ACC112 (cell line): ENCODE data around the gene CPLANE1.
"Not testable (repeated sequence)": the region's sequence is repeated elsewhere in the genome, so short reads cannot be mapped to it uniquely, and the experiment has no call there.

Experiments used
- H2AFZ ChIP-seq: fragments of 200-600 bp; sonication (generic); one replicate; pipeline ENCODE4 v1.6.0; 2017; ENCODE audit warnings: antibody characterized with exemption, low read length; ENCODE audit not compliant: unreplicated experiment
- H3K27ac ChIP-seq: fragments of 200-600 bp; sonication (generic); 2 replicates; pipeline ENCODE4 v1.5.1; 2014; ENCODE audit warnings: low read depth, mild to moderate bottlenecking, antibody characterized with exemption, low read length, moderate library complexity
- H3K27me3 ChIP-seq: fragments of 200-600 bp; sonication (generic); 2 replicates; pipeline ENCODE4 v1.6.1; 2014; ENCODE audit warnings: mild to moderate bottlenecking, antibody characterized with exemption, low read length, moderate library complexity, mixed read lengths; ENCODE audit not compliant: insufficient read depth
- H3K36me3 ChIP-seq: fragments of 200-600 bp; sonication (generic); 2 replicates; pipeline ENCODE4 v1.6.1; 2016; ENCODE audit warnings: mild to moderate bottlenecking, antibody characterized with exemption, low read length, moderate library complexity, mixed read lengths; ENCODE audit not compliant: insufficient read depth
- H3K4me1 ChIP-seq: fragments of 200-600 bp; sonication (generic); one replicate; pipeline ENCODE4 v1.6.1; 2016; ENCODE audit warnings: low read length, mixed read lengths; ENCODE audit not compliant: insufficient read depth, unreplicated experiment, control insufficient read depth
- H3K4me3 ChIP-seq: fragments of 200-600 bp; sonication (generic); 2 replicates; pipeline ENCODE4 v1.5.1; 2014; ENCODE audit warnings: mild to moderate bottlenecking, low read depth, low read length
- H3K79me2 ChIP-seq: fragments of 200-600 bp; sonication (generic); one replicate; pipeline ENCODE4 v1.6.0; 2016; ENCODE audit warnings: low read length; ENCODE audit not compliant: control insufficient read depth, unreplicated experiment, insufficient read depth

Gene CPLANE1

DNA sequence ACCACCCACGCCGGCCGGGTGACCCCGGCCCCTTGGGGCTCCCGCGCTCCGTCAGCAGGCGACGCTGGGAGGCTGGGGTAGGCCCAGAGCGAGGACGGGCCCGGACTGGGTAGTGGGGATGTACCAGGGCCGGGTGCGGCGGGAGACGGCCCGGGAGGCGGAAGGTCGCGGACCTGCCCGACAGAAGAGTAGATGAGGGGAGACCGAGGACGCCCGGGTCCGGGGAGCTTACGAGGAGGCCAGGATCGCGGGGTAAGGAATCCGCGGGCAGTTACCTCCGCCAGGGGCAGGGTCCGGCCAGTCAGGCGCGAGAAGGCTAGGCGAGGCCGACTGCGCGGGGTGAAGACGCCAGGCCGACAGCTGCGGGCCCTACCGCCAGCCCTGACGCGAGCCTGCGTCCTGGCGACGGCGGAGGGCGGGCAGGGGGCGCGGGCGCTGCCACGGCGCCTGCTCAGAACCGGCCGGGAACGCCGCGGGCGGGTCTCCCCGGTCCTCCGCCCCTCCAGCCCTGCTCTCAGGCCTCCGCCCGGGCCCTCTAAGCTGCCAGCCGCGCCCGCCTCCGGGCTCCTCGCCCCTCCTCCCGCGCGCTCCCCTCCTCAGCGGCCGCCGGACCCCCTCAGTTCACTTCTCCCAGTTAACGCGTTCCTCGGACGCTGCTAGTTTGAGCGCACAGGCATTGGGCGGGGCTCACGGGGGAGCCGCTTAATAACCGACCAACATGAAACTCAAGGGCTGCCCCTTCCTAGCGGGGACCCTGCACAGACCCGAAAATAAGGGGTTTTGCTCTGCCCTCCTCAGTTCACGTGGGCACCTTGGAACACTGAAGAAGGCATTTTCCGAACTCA, at the start of gene CPLANE1:
Gene CPLANE1 (minus strand): TSS at position 407 of the 845 bp plus-strand sequence. CDS start 1,678 bp downstream, outside the sequence.
- Histone ChIP-seq H3K79me2 (peaks cover 29% of the 10 kb centered on the region), H2AFZ (peak within 1 kb of the TSS; percentile 79), H3K4me3 (peak within 1 kb of the TSS; percentile 97), H3K4me1 (peaks cover 20% of the 10 kb centered on the region), H3K27ac (peak within 1 kb of the TSS; percentile 83), H3K27me3 (no peaks in the 10 kb centered on the region), H3K36me3 (peaks cover 2% of the 10 kb centered on the region; the same call in 1 of the 2 replicates)

DNA sequence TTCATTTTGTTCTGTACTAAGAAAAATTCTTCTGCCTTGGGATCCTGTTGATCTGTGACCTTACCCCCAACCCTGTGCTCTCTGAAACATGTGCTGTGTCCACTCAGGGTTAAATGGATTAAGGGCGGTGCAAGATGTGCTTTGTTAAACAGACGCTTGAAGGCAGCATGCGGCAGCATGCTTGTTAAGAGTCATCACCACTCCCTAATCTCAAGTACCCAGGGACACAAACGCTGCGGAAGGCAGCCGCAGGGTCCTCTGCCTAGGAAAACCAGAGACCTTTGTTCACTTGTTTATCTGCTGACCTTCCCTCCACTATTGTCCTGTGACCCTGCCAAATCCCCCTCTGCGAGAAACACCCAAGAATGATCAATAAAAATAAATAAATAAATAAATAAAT, 47.1 kb upstream of the CPLANE1 start:
- H3K27ac ChIP-seq, H3K4me1 ChIP-seq, H3K27me3 ChIP-seq, H2AFZ ChIP-seq, H3K4me3 ChIP-seq, H3K79me2 ChIP-seq: not testable (repeated sequence)
- peaks cover 32% of the 10 kb centered on the region for H3K36me3 ChIP-seq

- no peak overlapping the region for H3K4me3 ChIP-seq
- H3K79me2 ChIP-seq, result no peaks in the 10 kb centered on the region
- H2AFZ ChIP-seq, result no peak overlapping the region
- H3K4me1 ChIP-seq, result no peaks in the 10 kb centered on the region
- H3K27me3 ChIP-seq, result no peaks in the 10 kb centered on the region
- no peak overlapping the region for H3K27ac ChIP-seq
- no peaks in the 10 kb centered on the region for H3K36me3 ChIP-seq
Measured at GRCh38 chr5:37283214-37283820, 34.1 kb upstream of the CPLANE1 start.

DNA sequence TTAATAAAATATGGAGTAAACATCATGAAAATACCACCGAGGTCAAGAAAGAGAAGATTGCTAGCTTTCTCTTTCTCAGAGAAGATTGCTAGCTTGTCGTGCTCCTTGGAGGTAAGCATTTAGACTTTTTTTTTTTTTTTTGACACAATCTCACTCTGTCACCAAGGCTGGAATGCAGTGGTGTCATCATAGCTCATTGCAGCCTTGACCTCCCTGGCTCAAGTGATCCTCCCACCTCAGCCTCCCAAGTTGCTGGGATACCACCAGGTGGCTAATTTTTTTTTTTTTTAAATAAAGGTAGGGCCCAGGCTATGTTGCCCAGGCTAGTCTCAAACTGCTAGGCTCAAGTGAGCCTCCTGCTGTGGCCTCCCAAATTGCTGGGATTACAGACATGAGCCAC, 26.3 kb upstream of the CPLANE1 start:
- no peaks in the 10 kb centered on the region for H3K36me3 ChIP-seq
- H3K4me1 ChIP-seq, result peaks cover 6% of the 10 kb centered on the region
- no peaks in the 10 kb centered on the region for H3K27me3 ChIP-seq
- H3K4me3 ChIP-seq, result no peak overlapping the region
- no peak overlapping the region for H3K27ac ChIP-seq
- no peak overlapping the region for H2AFZ ChIP-seq
- H3K79me2 ChIP-seq, result no peaks in the 10 kb centered on the region

DNA sequence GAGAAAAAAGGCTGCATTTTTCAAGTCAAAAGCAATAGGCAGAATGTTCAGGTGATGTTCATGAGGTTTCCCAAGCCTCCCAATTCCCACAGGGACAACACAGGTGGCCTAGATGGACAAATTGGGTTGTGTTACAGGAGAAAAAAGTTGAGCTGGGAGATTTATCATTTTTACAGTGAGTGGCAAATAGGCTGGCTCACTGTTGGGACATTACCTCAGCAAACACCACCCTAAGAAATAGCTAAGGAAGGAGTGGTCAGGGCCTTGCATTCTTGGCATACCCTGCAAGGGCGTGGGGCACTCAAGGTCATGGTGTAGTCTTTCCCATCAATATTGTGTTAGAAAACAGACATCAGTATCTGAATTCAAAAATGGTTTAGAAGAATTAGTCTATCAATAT, 23.3 kb upstream of the CPLANE1 start:
- H3K4me1 ChIP-seq, result peaks cover 6% of the 10 kb centered on the region
- no peaks in the 10 kb centered on the region for H3K27me3 ChIP-seq
- peak overlapping the region; percentile 39 for H3K27ac ChIP-seq
- no peak overlapping the region for H3K4me3 ChIP-seq
- H3K79me2 ChIP-seq, result no peaks in the 10 kb centered on the region
- H2AFZ ChIP-seq, result no peak overlapping the region
- no peaks in the 10 kb centered on the region for H3K36me3 ChIP-seq

DNA sequence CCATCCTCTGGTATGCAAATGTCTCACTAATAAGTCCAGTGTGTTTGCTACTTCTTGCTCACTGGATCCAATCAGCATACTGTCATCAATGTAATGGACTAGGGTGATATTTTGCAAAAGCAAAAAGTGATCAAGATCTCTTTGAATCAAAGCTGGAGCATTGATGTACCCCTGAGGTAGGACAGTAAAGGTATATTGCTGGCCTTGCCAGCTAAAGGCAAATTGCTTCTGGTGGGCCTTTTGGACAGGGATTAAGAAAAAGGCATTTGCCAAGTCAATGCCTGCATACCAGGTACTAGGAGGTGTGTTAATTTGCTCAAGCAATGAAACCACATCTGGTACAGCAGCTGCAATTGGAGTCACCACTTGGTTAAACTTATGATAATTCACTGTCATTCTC, 18.9 kb upstream of the CPLANE1 start:
- H3K27me3 ChIP-seq, H3K27ac ChIP-seq, H3K4me3 ChIP-seq, H3K79me2 ChIP-seq, H3K4me1 ChIP-seq, H3K36me3 ChIP-seq, H2AFZ ChIP-seq: not testable (repeated sequence)

DNA sequence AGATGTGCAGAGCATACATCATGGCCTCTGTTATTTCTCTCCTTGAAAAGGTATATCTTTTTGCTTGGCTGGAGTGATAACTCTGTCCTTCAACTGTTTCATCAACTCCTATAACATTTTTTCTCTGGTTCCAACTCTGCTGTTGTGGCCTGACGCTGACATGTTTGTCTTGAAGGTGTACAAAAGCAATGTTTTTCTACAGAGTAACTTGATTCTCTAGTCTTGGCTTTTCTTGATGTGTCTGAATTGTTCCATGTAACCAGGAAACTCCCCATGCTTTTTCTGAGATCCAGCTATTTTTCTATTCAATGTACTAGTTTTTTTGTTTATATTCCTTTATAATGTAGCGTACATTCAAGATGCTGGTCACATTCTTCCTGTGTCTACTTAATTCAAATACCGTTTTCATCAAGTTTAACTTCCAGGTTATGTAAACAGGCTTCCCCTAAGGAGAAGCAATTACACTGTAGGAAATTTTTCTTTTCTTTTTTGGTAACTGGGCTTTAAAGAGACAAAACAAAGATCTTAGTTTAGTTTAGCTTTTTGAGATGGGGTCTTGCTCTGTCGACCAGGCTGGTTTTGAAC, 6.7 kb upstream of the CPLANE1 start:
- Histone ChIP-seq H3K4me3 (no peak overlapping the region), H3K27me3 (no peaks in the 10 kb centered on the region), H3K27ac (no peak overlapping the region), H3K79me2 (no peaks in the 10 kb centered on the region), H2AFZ (no peak overlapping the region), H3K36me3 (no peaks in the 10 kb centered on the region), H3K4me1 (no peaks in the 10 kb centered on the region)

- Histone ChIP-seq H3K4me1 (peaks cover 5% of the 10 kb centered on the region), H3K27ac (no peak overlapping the region), H3K36me3 (no peaks in the 10 kb centered on the region), H2AFZ (no peak overlapping the region), H3K79me2 (no peaks in the 10 kb centered on the region), H3K27me3 (no peaks in the 10 kb centered on the region), H3K4me3 (no peak overlapping the region)
Measured at GRCh38 chr5:37254581-37254980, 5.4 kb upstream of the CPLANE1 start.

- Histone ChIP-seq H2AFZ (no peak overlapping the region), H3K36me3 (no peaks in the 10 kb centered on the region), H3K27ac (no peak overlapping the region), H3K27me3 (no peaks in the 10 kb centered on the region), H3K79me2 (peaks cover 18% of the 10 kb centered on the region), H3K4me1 (peaks cover 14% of the 10 kb centered on the region), H3K4me3 (no peak overlapping the region)
Measured at GRCh38 chr5:37251665-37252064, 2.5 kb upstream of the CPLANE1 start.

DNA sequence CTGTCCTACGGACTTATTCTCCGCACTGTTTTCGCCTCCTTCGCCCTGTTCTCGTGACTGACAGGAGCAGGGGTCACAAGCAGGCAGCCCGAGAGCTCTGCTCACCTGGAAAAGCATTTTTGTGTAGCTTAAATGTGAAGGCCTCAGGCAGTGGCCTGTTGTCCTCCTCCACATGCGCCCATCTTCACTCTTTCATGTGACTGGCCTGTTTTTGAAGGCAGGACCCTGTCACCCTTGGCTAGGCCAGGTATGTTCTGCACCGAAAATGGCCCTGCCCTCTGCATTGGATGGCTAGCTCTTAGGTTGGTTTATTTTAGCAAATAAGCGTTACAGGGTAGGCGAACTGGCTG, 614 bp upstream of the CPLANE1 start:
- Histone ChIP-seq H3K27me3 (no peaks in the 10 kb centered on the region), H3K36me3 (no peaks in the 10 kb centered on the region; the same call in 1 of the 2 replicates), H3K27ac (no peak overlapping the region)

More for the DNA sequence above, 614 bp upstream of the CPLANE1 start:
- peaks cover 20% of the 10 kb centered on the region for H3K4me1 ChIP-seq
- peak overlapping the region; percentile 79 for H2AFZ ChIP-seq
- H3K79me2 ChIP-seq, result peaks cover 27% of the 10 kb centered on the region
- peak overlapping the region; percentile 97 for H3K4me3 ChIP-seq
